Testis (tissue), 2 donors: Measurements from ENCODE around the gene PITPNM1.

ENCODE experiments used
- CTCF ChIP-seq, 3 experiments: fragments of 450-650 bp in 2 of 3; fragments of 200-600 bp in 1 of 3; sonication (generic) in 1 of 3; IDR thresholded peaks; one replicate each; pipeline ENCODE4 v1.5.1; 2016 to 2019; ENCODE audit warnings: antibody characterized with exemption in 3 of 3, mild to moderate bottlenecking in 2 of 3, moderate library complexity in 1 of 3
- POLR2A ChIP-seq: fragments of 450-650 bp; IDR thresholded peaks from one replicate; pipeline ENCODE4 v1.6.1; 2017; ENCODE audit warnings: antibody characterized with exemption, mild to moderate bottlenecking, moderate library complexity

GRCh38 chr11:67544616-67545242 lies 39.6 kb upstream of the PITPNM1 start:
- TF ChIP-seq POLR2A (no peak), CTCF (IDR thresholded peaks at IDR 0.05) (no peak)
